ENCODE data around the gene ADGRV1.
"Not testable (repeated sequence)": the region's sequence is repeated elsewhere in the genome, so short reads cannot be mapped to it uniquely, and the experiment has no call there.

ADGRV1 gene

DNA sequence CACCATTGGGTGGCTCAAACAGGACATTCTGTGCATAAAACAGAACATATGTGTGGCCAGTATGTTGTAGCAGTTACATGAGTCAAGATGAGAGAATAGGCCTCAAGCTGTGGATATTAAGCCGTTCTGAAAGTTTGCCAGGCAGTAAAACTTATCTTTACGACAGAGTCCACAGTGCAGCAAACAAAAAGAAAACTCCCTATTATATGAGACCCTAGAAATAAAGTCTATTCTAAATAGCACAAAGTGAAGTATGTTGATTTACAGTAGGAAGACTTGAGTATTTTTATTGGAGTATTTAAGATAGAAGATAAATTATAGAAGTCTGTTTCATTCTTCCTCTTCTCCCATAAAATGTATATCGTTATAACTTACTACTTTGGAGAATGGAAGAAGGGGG lies 271.5 kb downstream of the ADGRV1 start:
- DNase-seq, result no peak

- DNase-seq, result no peak
Measured at GRCh38 chr5:90833753-90834152, 275.2 kb downstream of the ADGRV1 start.

DNA sequence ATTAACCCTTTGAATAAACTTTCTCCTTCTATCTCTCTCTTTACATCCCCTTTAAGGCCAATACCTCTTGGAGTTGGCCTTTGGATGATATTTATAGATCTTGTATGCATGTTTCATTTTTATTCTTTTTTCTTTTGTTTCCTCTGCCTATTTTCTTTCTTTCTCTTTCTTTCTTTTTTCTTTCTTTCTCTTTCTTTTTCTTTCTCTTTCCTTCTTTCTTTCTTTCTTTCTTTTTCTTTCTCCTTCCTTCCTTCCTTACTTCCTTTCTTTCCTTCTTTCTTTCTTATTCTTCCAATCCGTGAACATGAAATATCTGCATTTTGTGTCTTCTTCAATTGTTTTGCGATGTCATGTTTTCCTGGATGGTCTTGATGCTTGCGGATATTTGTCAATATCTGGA lies 276.1 kb downstream of the ADGRV1 start:
- no peak for DNase-seq

GRCh38 chr5:90843443-90843842 lies 284.8 kb downstream of the ADGRV1 start:
- no peak for DNase-seq

DNA sequence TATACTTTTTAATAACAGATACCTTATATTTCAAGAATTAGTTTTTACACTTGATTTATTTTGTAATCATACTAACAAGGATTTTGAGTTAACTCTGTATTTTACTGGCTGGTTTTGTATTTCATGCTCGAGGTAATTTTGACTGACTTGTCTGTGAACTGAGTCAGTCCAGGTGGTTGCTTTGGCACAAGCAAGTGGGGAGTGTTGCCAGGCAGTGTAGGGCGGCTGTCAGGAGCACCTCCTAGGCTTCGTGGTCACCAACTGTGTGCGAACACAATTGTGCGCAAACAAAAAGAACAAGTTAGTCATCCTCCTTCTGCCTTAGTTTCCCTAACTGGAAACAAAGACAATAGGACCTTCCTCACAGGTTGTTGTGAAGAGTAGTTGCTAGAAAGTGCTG lies 286.3 kb downstream of the ADGRV1 start:
- DNase-seq, result no peak

DNA sequence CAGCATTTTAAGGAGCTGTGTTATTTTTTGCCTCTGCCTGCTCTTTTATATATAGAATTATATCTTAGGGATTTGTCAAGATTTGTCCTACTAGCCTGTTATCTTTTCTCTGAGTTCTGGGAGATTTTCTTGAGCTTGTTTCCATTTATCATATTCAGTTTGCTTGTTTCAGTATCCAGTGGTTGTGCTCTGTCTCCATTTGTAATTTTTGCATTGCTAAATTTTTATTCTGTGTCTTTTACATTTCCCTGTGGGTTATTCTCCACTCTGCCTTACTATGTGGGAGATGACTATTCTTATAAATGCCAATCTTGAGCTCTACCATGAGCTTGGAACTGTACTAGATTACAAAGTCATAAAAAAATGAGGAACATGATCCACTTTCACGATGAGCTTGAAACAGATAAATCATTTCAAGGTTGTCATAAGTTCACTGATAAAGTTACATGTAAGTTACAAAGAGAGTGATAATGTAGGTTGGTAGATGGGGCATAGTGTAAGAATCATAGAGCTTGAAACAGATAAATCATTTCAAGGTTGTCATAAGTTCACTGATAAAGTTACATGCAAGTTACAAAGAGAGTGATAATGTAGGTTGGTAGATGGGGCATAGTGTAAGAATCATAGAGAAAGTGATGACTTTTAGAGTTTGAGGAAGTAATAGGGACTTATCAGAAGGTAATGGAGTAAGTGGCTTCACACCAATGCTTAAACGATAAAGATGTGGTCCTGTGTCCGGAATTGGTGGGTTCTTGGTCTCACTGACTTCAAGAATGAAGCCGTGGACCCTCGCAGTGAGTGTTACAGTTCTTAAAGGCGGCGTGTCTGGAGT lies 287.3 kb downstream of the ADGRV1 start:
- no peak for DNase-seq

DNA sequence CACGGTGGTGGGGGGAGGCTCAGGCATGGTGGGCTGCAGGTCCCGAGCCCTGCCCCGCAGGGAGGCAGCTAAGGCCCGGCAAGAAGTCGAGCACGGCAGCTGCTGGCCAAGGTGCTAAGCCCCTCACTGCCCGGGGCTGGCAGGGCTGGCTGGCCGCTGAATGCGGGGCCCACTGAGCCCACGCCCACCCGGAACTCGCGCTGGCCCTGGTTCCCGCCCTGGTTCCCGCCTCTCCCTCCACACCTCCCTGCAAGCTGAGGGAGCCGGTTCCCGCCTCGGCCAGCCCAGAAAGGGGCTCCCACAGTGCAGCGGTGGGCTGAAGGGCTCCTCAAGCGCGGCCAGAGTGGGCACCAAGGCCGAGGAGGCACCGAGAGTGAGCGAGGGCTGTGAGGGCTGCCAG lies 289.0 kb downstream of the ADGRV1 start:
- not testable (repeated sequence) for DNase-seq

- DNase-seq, result no peak
Measured at GRCh38 chr5:90849939-90850338, 291.3 kb downstream of the ADGRV1 start.

DNA sequence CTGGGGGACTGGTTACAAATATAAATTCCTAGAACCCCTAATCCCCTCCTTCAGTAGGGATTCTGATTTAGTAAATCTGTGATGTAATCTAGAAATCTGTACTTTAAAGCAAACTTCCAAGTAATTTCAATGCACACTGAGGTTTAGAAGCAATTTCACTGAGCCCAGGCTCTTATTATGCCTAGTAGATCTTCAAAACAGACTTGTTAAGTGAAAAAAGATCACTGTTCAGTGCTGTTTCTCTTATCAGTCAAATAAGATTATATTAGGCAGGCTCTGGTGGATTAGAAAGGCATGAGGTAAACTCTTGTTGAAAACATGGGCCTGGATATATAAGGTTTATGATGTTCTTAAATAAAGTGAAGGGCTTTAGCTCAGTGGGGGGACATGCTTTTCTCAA lies 293.9 kb downstream of the ADGRV1 start:
- no peak for DNase-seq

- DNase-seq, result no peak
Measured at GRCh38 chr5:90853750-90854149, 295.2 kb downstream of the ADGRV1 start.

DNA sequence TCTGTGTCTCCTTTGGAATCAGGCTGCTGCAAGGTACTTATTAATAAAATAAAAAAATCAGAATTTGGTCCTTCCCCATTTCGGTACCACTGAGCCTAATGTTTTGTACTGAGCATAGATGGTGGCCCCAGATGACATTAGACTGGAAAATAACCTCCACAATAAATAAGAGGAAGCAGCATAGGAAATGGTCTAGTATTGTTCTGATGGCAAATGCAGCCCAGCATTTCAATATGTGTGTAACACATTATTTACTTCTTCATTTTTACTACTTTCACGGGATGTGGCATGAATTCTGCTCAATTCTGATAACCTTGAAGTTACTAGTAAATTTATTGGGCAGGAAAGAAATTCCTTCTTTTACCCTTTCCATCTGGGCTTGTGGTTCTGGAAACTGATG lies 295.6 kb downstream of the ADGRV1 start:
- no peak for DNase-seq

DNA sequence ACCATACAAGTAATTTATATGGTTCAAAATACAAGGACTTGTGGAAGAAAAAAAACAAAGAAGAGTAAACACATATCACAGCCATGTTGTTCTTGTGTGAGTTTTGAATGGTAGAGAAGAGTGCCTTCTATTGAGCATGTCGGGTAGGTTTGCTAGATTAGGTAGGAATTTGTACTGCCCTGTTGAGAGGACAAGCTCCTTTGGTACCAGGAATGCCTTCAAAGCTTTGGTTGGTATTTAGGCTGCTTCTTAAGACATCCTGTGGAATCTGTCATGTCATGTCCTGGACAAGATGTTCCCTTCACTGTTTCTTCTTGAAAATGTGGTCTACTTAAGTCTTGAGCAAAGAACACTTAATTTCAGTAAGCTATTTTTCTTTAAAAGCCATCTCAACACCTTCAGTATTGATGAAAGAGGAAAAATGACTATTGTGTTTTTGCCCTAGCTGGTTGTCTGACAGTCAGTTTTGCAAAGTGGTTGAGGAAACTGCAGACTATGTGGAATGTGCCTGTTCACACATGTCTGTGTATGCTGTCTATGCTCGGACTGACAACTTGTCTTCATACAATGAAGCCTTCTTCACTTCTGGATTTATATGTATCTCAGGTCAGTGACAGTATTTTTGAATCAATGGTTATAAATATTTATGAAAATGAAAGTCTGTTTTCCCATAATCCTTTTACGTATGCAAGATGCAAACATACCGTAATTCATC lies 296.9 kb downstream of the ADGRV1 start:
- no peak for DNase-seq

DNA sequence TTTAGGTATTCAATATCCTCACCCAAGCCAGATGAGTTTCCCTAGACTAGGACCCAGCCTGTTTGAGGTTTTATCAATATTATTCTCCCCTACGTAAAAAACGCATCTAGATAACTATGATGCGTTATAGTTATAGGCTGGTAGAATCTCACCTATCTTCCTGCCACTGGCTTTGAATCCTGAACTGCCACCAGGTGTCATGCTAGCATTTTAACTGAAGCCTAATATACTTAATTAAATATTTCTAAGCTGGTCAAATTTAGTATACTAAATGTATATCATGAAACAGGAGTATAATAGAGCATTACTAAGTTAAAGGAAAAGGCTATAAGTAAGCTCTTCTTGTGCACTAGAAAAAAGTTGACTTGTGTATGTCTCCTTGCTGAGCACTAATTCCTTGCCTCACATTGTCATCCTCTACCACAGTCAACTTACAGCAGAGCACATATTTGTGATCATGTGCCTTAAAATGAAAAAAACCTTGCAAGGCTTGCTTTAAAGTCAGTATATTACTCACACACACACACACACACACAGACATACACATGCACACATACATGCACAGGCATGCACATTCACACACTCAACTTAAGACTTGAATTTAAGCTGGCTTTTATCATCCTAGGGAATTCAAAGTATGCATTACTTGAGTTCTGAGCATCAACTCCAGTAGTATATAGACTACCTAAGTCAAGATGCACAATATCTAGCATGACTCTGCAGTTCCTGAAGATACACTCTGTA lies 303.4 kb downstream of the ADGRV1 start:
- no peak for DNase-seq

- DNase-seq, result no peak
Measured at GRCh38 chr5:90865180-90865579, 306.6 kb downstream of the ADGRV1 start.

DNA sequence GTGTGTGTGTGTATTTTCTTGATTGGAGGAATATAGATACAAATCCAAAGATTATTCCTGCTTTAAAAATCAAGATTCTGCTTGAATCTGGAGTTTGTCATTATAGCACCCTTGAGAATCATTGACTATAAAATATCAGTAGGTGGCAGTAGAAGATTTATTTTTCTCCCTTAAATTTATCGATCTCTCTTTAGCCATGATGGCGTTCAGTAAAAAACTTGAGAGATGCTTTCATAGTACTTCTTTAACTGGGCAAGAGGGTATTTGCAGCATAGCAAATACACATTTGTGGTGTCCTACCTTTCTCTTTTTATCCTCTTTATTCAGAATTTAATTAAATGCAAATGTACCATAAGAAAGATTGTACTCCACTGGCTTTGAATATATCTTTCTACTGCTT lies 307.7 kb downstream of the ADGRV1 start:
- peak; percentile 34 for DNase-seq

- peak; percentile 22 for DNase-seq
Measured at GRCh38 chr5:90866915-90867731, 308.5 kb downstream of the ADGRV1 start.

GRCh38 chr5:90868799-90869198 lies 310.2 kb downstream of the ADGRV1 start:
- no peak for DNase-seq

DNA sequence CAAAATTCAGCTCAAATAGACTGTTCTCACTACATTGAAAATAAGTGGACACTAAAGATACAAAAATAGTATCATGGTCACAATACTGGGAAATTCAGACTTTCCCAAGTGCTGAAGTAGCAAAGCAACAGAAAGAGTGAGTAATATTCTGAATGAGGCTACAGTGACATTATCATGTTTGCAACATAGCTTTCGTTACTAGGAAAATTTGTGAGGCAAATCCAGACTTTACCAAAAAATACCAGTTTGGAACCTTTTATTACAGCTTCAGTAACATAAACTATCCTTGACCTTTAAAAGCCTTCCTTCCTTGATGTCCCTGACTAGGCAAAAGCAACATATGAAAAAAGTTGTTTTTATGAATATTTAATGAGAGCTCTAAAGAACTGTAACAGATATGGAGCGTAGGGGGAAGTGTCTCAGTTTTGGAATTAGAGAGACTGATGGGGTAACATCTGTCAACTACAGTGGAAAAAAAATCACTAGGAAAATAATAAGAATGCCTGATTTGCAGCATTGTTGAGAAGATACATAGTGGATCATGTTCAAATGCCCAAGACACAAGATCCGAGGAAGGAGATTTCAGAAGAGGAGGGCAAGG lies 312.9 kb downstream of the ADGRV1 start:
- no peak for DNase-seq

- no peak for DNase-seq
Measured at GRCh38 chr5:90873033-90873517, 314.5 kb downstream of the ADGRV1 start.

GRCh38 chr5:90874066-90874465 lies 315.5 kb downstream of the ADGRV1 start:
- no peak for DNase-seq

DNA sequence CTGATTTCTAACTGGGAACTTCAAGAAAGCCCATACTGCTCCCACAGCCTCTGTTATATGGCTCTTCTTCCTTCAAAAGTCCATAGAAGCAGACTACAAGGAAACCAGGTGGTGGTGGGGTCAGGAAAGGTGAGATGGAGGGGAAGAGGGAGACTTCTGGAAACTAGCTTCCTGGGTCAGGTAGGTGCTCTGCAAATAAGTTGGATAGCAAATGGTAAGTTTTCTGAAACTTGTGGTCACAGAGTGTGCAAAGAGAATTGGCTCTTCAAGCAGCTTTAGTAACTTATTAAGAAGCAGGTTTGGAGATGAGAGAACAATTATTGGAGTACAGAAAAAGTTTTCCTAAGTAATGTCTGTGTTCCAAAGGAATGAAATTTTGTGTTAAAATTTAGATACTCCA lies 316.9 kb downstream of the ADGRV1 start:
- DNase-seq, result no peak

- DNase-seq, result no peak
Measured at GRCh38 chr5:90876366-90876765, 317.8 kb downstream of the ADGRV1 start.
